Body of pancreas (tissue), 4 donors: ENCODE results near the gene ANKLE1. TPM values are rescaled to one million over a fixed set of nuclear protein-coding genes. Genes with fewer than 3 reads are reported as not detected.

Experiments
- ATAC-seq: fragments of 150-250 bp; one replicate; pipeline ENCODE4 v1.9.1; 2016
- DNase-seq, 4 donors: peaks; one replicate each; pipeline ENCODE4 v3.0.0-alpha.2; 2019
- H3K27ac ChIP-seq, 4 donors: fragments of 200-600 bp; sonication (generic); 1 replicate in 3 of 4; 2 replicates in 1 of 4; pipeline versions ENCODE4 v1.5.1 to v1.6.1; 2016 to 2019; ENCODE audit warnings: mild to moderate bottlenecking in 1 of 4, mixed read lengths in 1 of 4, moderate library complexity in 1 of 4
- H3K27me3 ChIP-seq, 2 donors: fragments of 200-600 bp; sonication (generic); one replicate each; pipeline ENCODE4 v1.6.0; 2016; ENCODE audit warnings: mild to moderate bottlenecking in 1 of 2
- H3K36me3 ChIP-seq, 2 donors: fragments of 200-600 bp; sonication (generic); replicated peaks in 1 of 2; 2 replicates each; pipeline ENCODE4 v1.5.1; 2016; ENCODE audit warnings: low read depth in 2 of 2; ENCODE audit not compliant: insufficient read depth in 1 of 2
- H3K4me1 ChIP-seq: fragments of 200-600 bp; sonication (generic); one replicate; pipeline ENCODE4 v1.6.0; 2016
- H3K4me3 ChIP-seq, 2 donors: fragments of 200-600 bp; sonication (generic); 1 replicate in 1 of 2; 2 replicates in 1 of 2; pipeline ENCODE4 v1.5.1; 2016 to 2019
- H3K9me3 ChIP-seq, 3 donors: fragments of 200-600 bp; sonication (generic); 1 replicate in 2 of 3; 2 replicates in 1 of 3; pipeline ENCODE4 v1.5.1; 2016
- CTCF ChIP-seq, 7 experiments: fragments of 450-650 bp in 4 of 7; fragments of 200-600 bp in 3 of 7; sonication (generic) in 3 of 7; IDR thresholded peaks; one replicate each; pipeline ENCODE4 v1.5.1; 2016 to 2019; ENCODE audit warnings: antibody characterized with exemption in 7 of 7
- POLR2A ChIP-seq, 3 donors: fragments of 450-650 bp; IDR thresholded peaks; one replicate each; pipeline ENCODE4 v1.6.1; 2016; ENCODE audit warnings: antibody characterized with exemption in 3 of 3, mild to moderate bottlenecking in 2 of 3
- WGBS, 2 donors: methylation state at CpG; one replicate each; pipeline ENCODE4 v1.1.5; 2017; 5-methylcytosine and 5-hydroxymethylcytosine counted together
- intact Hi-C: fragments of 100-400 bp; cut with DNase I; formaldehyde crosslinking; loops from one replicate; pipeline ENCODE4 v1.15.1; 2023
- total RNA-seq, 2 donors: library from RNA; depleted of rRNA; stranded (reverse); fragments of >200 nt; gene quantifications; one replicate each; pipeline ENCODE4 v1.1.0, GENCODE V29; 2016

Gene ANKLE1
- total RNA-seq, 2 donors from 2014 or later = 0.33 TPM; not detected in 1

GRCh38 chr19:17334414-17335409, 53.0 kb downstream of the ANKLE1 start, which contains the start of gene ANO8:
ANO8 (minus strand) TSS chr19:17334855; CDS start chr19:17334670, 185 bp downstream.
- intact Hi-C loops = no loop called here
- no peaks in the 10 kb centered on the region for H3K36me3 ChIP-seq
- 1 to 3% methylated on average over 38 to 86 of the region's 86 CpGs for WGBS, 2 donors
- peaks cover 34% of the 10 kb centered on the region for H3K4me1 ChIP-seq
- H3K27ac ChIP-seq = peak within 1 kb of the TSS; percentile 18 to 63 (median 38)
- DNase-seq = peak; percentile 92 to 94 (median 93)
- H3K4me3 ChIP-seq = peak within 1 kb of the TSS; percentile 36 to 51
- H3K27me3 ChIP-seq = no peaks in the 10 kb centered on the region
- H3K9me3 ChIP-seq = no peaks in the 10 kb centered on the region
- TF ChIP-seq POLR2A (IDR thresholded peaks at IDR 0.05) = no peak
- TF ChIP-seq CTCF (IDR thresholded peaks at IDR 0.05) = peak in 1 of 7 experiments; percentile 5
- ATAC-seq = peak; percentile 75

GRCh38 chr19:17335575-17335974, 53.9 kb downstream of the ANKLE1 start:
- 60 to 65% methylated on average over 10 of the region's 10 CpGs for WGBS, 2 donors
- no peak overlapping the region for H3K4me3 ChIP-seq
- no peak overlapping the region for H3K27ac ChIP-seq
- no peaks in the 10 kb centered on the region for H3K36me3 ChIP-seq
- peaks cover 34% of the 10 kb centered on the region for H3K4me1 ChIP-seq
- no peak for TF ChIP-seq POLR2A (IDR thresholded peaks at IDR 0.05)
- TF ChIP-seq CTCF (IDR thresholded peaks at IDR 0.05) = no peak
- intact Hi-C loops = no loop called here
- no peaks in the 10 kb centered on the region for H3K27me3 ChIP-seq
- DNase-seq = no peak
- ATAC-seq = no peak
- H3K9me3 ChIP-seq = no peaks in the 10 kb centered on the region

Other genes with a start within 250 kb of the ANKLE1 start
- 1 to 10 TPM; 1.6 to 2.3 TPM for gene HAUS8, start 206.4 kb upstream of the ANKLE1 start, total RNA-seq
- 10 to 100 TPM; 26.2 to 56.0 TPM for gene MYO9B, start 206.1 kb upstream of the ANKLE1 start, total RNA-seq
- gene USE1, start 66.5 kb upstream of the ANKLE1 start, total RNA-seq = 10 to 100 TPM; 13.2 to 20.1 TPM
- gene OCEL1, start 55.7 kb upstream of the ANKLE1 start, total RNA-seq = 10 to 100 TPM; 27.4 to 27.8 TPM
- gene NR2F6, start 36.0 kb upstream of the ANKLE1 start, total RNA-seq = 10 to 100 TPM; 67.6 to 83.3 TPM
- 10 to 100 TPM in 1 of 2 donors, 1 to 10 TPM in 1; 9.2 to 10.4 TPM for gene USHBP1, start 17.2 kb upstream of the ANKLE1 start, total RNA-seq
- gene BABAM1, start 14.5 kb upstream of the ANKLE1 start, total RNA-seq = 10 to 100 TPM; 45.2 to 84.6 TPM
- gene ABHD8, start 21.5 kb downstream of the ANKLE1 start, total RNA-seq = 10 to 100 TPM; 10.2 to 12.2 TPM
- 100 to 1,000 TPM in 1 of 2 donors, 10 to 100 TPM in 1; 47.7 to 152 TPM for gene MRPL34, start 24.0 kb downstream of the ANKLE1 start, total RNA-seq
- 1 to 10 TPM; 3.3 to 6.2 TPM for gene DDA1, start 27.7 kb downstream of the ANKLE1 start, total RNA-seq
- gene ANO8, start 53.0 kb downstream of the ANKLE1 start, total RNA-seq = 10 to 100 TPM in 1 of 2 donors, 1 to 10 TPM in 1; 7.0 to 16.5 TPM
- 100 to 1,000 TPM in 1 of 2 donors, 10 to 100 TPM in 1; 13.7 to 127 TPM for gene GTPBP3, start 55.7 kb downstream of the ANKLE1 start, total RNA-seq
- gene PLVAP, start 95.4 kb downstream of the ANKLE1 start, total RNA-seq = 10 to 100 TPM; 37.9 to 49.8 TPM
- gene CCDC194, start 112.3 kb downstream of the ANKLE1 start, total RNA-seq = not detected
- gene BST2, start 123.7 kb downstream of the ANKLE1 start, total RNA-seq = 10 to 100 TPM; 34.3 to 43.6 TPM
- gene MVB12A, start 138.1 kb downstream of the ANKLE1 start, total RNA-seq = 10 to 100 TPM; 33.3 to 34.8 TPM
- gene TMEM221, start 166.8 kb downstream of the ANKLE1 start, total RNA-seq = under 1 TPM in 1 of 2 donors, not detected in 1; 0.52 TPM
- gene NXNL1, start 179.0 kb downstream of the ANKLE1 start, total RNA-seq = not detected
- 10 to 100 TPM; 21.1 to 25.7 TPM for gene SLC27A1, start 188.6 kb downstream of the ANKLE1 start, total RNA-seq
- gene PGLS, start 229.7 kb downstream of the ANKLE1 start, total RNA-seq = 10 to 100 TPM; 64.9 to 82.7 TPM